Sigmoid colon (tissue), 4 donors: Measurements from ENCODE around the gene ANO3.

Experiments
- CTCF ChIP-seq, 4 experiments: fragments of 450-650 bp in 3 of 4; fragments of 200-600 bp in 1 of 4; IDR thresholded peaks; one replicate each; pipeline ENCODE4 v1.5.1; 2016 to 2019; ENCODE audit warnings: antibody characterized with exemption in 4 of 4, mild to moderate bottlenecking in 3 of 4, moderate library complexity in 2 of 4
- EP300 ChIP-seq, 4 donors: sonication (generic); formaldehyde crosslinking; IDR thresholded peaks; one replicate each; pipeline ENCODE4 v1.6.1; 2017; ENCODE audit warnings: antibody characterized with exemption in 4 of 4
- POLR2A ChIP-seq, 2 donors: fragments of 450-650 bp; IDR thresholded peaks; one replicate each; pipeline ENCODE4 v1.6.1; 2016; ENCODE audit warnings: antibody characterized with exemption in 2 of 2, mild to moderate bottlenecking in 2 of 2, moderate library complexity in 2 of 2
- POLR2AphosphoS5 ChIP-seq, 4 donors: sonication (generic); formaldehyde crosslinking; IDR thresholded peaks; one replicate each; pipeline ENCODE4 v1.6.1; 2017; ENCODE audit warnings: antibody characterized with exemption in 4 of 4

GRCh38 chr11:26323837-26324236 lies 8.1 kb upstream of the ANO3 start:
- TF ChIP-seq CTCF (IDR thresholded peaks at IDR 0.05): no peak
- no peak for TF ChIP-seq POLR2A (IDR thresholded peaks at IDR 0.05)
- no peak for TF ChIP-seq POLR2AphosphoS5 (IDR thresholded peaks at IDR 0.05)
- TF ChIP-seq EP300 (IDR thresholded peaks at IDR 0.05): no peak
